NOMO-1 (cell line): Measurements from ENCODE around the gene DERL3.
"Not testable (repeated sequence)": the region's sequence is repeated elsewhere in the genome, so short reads cannot be mapped to it uniquely, and the experiment has no call there.

Experiments
- DNase-seq, 2 experiments: peaks; one replicate each; lab custom pipeline; 2025; ENCODE audit not compliant: unreplicated experiment in 2 of 2; lab: John Stamatoyannopoulos, UW

Gene DERL3

DNA sequence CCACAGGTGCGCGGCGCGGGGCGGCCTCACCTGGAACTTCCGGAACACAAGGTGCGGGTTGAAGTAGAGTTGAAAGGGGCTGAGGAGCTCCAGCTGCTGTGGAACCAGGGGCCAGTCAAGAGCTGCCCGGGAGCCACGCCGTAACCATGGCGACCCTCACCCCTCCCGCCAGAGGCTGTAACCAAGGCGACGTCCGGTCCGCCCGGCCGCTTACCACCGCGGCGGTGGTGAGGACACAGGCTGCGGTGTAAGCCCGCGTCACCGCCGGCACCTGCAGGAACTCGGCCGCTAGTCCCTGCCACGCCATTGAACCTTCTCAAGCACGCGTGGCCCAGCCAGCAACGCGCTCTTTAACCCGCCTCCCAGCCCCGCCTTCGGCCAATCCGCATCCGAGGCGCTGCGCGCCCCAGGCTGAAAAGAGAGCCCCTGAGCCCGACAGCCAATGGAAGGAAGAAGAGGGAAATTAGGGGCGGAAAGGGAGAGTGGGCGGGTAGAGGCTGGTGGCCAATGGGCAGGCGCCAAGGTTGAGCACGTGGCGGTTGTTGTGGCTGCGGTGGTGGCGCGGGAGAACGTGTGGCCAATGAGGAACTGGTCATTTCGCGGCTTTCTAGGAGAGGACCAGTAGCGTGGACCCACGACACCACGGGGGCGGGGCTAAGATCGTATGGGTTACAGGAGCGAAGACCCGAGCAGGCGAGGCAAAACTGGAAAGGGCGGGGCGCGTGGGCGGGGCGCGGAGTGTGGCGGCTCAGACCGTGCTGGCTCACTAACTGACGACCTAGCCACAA is at the start of gene DERL3:
Gene DERL3, minus strand, starts transcription at position 326 of the 788 bp plus-strand sequence. Its CDS starts 19 bp downstream, at position 307.
- peak; percentile 99 for DNase-seq

DNA sequence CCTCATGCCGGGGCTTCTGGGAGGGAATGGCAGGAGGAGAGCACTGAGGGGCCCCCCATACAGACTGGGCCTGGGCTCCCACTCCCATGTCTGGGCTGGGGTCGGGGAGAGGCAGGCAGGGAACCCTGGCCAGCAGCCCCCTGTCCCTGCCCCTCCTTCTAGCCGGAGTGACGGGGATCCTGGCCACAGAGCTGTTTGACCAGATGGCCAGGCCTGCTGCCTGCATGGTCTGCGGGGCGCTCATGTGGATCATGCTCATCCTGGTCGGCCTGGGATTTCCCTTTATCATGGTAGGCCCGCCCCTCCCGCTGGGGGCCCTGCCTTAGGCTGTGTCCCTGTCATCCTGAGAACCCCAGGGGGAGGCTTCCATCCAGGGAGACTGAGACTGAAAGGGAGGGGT is 45.3 kb upstream of the DERL3 start:
- no peak for DNase-seq

DNA sequence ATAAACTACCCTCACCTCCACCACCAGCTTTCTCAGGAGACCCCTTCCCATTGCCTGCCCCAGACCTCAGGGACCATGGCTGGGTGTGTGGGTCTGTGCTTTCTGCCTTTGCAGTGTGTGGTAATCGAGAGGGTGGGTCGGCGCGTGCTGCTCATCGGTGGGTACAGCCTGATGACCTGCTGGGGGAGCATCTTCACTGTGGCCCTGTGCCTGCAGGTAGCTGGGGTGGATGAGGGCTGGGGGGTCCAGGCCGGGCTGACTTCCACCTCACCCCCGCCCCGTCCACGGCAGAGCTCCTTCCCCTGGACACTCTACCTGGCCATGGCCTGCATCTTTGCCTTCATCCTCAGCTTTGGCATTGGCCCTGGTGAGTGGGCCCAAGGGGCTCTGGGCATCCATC is 44.9 kb upstream of the DERL3 start:
- DNase-seq, result no peak

DNA sequence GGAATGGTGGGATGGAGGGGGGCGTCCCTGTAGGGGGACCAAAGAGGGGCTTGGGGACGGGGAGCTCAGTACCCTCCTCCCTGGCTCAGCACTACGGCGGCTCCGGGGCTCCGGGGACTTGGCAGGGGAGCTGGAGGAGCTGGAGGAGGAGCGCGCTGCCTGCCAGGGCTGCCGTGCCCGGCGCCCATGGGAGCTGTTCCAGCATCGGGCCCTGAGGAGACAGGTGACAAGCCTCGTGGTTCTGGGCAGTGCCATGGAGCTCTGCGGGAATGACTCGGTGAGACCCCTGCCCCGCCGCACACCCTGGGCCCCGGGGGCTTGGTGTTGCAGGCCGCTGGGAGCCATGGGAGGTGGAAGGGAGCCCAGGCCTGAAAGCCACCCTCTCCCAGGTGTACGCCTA is 43.6 kb upstream of the DERL3 start:
- DNase-seq, result no peak

DNA sequence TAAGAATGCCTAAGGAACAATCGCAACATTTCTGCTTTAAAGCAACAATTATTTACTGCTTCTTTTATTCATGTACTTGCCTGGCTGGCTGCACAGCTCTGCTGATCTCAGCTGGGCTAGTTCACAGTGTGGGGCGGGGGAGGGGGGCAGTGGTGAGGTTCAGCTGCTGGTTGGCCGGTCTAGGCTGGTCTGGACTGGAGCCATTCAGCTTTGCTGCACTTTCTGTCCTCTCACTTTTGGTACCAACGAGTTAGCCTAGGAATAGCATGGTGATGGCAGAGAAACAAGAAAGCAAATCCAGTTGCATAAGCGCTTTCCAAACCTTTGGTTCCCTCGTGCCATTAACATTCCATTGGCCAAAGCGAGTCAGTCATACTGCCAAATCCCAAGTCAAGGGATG is 39.4 kb upstream of the DERL3 start:
- no peak for DNase-seq

DNA sequence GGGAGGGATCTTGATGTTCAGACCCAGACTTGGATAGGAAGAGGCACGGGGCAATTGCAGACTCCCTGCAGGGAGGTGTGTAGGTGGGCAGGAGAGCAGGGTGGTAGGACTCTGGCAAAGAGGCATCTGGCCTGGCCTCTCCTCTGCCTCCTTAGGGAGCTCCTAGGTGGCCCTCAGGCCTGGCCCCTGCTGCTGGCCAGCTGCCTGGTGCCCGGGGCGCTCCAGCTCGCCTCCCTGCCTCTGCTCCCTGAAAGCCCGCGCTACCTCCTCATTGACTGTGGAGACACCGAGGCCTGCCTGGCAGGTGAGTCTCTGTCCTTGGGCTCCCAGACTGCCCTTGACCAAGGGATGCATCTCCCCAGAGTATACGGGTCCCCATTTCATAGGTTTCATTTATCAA is 38.8 kb upstream of the DERL3 start:
- no peak for DNase-seq

DNA sequence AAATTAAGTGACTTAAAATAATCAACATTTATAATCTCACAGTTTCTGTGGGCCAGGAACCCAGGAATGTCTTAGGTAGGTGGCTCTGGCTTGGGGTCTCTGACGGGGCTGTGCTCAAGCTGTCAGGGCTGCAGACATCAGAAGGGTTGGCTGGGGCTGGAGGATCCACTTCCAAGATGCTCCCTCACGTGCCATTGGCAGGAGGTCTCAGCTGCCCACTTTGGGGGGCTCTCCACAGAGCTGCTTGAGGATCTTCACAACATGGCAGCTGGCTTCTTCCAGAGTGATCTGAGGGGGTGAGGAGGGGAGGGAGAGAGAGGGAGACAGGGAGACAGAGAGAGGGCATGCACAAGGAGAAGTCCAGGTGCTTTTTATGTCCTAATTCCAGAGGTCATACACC is 37.0 kb upstream of the DERL3 start:
- DNase-seq, result no peak

DNA sequence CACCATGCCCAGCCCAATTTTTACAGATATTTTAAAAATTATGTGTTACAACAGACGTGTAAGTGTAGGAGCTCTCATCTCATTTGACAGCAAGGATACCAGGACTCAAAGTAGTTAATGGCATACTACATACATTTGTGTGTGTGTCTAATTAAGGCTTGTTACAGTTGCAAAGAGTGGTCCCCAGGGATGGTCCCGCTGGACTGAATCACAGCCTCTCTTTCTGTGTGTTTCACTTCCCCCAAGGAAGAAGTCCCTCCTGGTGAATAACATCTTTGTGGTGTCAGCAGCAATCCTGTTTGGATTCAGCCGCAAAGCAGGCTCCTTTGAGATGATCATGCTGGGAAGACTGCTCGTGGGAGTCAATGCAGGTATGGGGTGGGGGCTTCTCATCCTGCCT is 36.1 kb upstream of the DERL3 start:
- no peak for DNase-seq

DNA sequence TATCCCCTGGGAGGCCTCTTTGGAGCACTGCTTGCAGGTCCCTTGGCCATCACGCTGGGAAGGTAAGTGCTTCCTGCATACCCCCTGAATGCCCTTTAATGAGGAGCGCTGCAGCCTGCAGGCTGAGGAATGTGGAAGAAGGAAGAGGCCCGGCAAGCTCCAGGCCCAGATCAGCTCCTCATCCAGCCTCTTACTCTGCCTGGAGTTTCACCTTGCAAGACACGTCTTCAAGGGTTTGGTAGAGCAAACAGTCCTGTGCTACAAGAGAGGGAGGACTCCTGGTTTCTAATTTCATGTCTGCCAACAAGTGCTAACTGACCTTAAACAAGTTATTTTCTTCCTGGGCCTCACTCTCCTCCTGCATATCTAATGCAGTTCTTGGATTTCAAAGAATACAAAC is 29.8 kb upstream of the DERL3 start:
- DNase-seq, result no peak

DNA sequence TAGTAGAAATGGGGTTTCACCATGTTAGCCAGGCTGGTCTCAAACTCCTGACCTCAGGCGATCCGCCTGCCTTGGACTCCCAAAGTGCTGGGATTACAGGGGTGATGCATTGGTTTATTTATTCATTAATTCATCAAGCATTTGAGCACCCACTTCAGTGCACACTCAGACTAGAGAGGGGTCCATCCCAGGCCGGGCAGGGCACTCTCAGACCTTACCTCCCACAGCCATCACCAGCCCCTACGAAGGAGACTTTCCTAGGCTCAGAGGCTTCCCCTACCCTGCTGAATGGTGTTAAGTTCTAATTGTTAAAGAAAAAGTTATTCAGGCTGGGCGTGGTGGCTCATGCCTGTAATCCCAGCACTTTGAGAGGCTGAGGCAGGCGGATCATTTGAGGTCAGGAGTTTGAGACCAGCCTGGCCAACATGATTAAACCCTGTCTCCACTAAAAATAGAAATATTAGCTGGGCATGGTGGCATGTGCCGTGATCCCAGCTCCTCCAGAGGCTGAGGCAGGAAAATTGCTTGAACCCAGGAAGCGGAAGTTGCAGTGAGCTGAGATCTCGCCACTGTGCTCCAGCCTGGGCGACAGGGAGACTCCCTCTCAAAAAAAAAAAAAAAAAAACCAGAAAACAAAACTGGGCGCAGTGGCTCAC is 25.8 kb upstream of the DERL3 start:
- DNase-seq, result not testable (repeated sequence)

DNA sequence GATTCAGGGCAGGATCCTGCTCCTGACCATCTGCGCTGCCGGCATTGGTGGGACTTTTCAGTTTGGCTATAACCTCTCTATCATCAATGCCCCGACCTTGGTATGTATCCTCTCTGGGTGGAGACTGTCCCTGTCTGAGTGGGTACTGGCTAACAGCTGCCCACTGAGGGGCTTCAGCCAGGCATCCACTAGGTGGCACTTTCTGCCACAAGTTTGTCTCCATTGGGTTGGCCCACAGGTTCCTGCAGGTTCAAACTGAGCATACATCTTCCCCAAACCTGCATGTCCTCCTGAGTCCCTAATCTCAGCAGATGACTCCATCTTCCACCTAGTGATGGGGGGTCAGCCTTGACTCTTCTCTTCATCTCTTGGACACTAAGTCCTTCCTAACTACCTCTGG is 23.3 kb upstream of the DERL3 start:
- peak; percentile 37 to 38 for DNase-seq

DNA sequence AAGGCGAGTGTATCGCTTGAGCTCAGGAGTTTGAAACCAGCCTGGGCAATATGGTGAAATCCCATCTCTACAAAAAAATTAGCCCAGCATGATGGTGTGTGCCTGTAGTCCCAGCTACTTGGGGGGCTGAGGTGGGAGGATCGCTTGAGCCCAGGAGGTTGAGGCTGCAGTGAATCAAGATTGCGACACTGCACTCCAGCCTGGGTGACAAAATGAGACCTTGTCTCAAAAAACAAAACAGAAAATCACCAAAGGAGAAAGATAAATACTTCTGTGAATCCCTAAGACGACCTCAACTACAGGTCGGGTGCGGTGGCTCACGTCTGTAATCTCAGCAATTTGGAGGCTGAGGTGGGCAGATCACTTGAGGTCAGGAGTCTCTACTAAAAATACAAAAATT is 21.4 kb upstream of the DERL3 start:
- DNase-seq, result not testable (repeated sequence)

DNA sequence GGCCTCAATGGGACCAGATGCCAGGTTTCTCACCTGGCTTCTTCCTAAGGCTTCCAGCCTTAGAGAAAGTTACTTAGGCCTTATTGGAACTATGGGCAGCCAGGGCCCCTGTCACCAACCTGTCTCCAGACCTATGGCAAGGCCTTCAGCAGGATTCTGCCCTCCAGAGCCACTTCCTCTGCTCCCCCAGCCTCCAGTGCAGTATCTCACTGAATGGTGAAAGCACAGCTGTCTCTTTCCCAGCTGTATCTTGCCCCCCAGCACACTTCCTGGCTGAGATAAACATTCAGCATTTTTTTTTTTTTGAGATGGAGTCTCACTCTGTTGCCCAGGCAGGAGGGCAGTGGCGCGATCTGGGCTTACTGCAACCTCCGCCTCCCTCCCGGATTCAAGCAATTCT is 20.4 kb upstream of the DERL3 start:
- no peak for DNase-seq

DNA sequence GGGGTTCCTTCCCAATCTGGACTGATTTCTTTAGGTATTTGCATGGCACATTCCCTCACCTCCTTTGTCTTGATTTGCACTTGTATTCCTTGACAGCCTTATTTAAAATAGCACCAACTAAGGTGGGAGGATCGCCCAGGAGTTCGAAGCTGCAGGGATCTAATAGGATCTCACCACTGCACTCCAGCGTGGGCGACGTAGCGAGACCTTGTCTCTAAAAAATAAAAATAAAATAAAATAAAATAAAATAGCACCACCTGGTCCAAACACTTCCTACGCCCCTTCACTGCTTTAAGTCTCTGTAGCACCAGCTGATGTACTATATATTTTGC is 19.6 kb upstream of the DERL3 start:
- no peak for DNase-seq

DNA sequence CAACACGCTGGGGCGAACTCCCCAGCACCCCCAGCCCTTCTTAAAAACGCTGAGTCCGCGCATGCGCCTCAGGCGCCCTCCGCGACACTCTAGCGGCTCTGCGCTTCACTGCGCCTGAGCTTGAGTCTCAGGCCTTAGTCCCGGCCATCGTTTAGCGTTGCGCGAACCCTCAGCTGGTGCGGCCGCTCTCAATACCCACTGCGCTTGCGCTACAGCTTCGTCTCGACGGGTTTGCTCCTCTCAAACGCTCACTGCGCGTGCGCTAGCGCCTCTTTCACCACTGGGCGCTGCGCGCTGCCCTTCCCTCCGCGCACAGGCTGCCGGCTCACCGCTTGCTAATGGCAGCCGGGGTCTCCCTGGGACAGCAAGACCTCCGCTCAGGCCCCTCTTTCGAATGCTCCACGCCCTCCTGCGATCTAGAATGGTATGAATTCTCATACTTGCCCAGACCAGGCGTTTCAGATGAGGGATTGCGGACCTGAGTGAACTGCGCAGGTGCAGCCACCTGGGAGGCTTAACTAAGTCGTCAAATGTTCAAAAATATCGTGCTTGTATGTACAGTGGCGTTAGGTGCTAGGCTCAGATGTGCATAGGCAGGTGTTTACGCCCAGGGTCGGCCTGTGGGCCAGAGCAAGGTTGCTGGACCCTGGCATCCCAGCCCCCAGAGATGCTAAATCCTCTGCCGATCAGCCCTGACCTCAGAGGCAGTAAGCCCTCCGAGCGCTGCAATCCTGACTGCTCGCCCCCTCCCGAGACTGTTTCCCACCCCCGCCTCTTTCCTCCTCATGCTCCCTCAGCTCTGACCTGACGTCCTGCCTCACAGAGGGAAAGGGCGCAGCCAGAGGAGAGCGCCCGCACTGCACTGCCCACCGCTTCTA is 19.0 kb upstream of the DERL3 start, which contains the start of gene SLC2A11:
Gene SLC2A11, plus strand, starts transcription at position 270 of the 878 bp plus-strand sequence. Its CDS starts 125 bp downstream, at position 395.
- DNase-seq, result peak; percentile 94 to 97

DNA sequence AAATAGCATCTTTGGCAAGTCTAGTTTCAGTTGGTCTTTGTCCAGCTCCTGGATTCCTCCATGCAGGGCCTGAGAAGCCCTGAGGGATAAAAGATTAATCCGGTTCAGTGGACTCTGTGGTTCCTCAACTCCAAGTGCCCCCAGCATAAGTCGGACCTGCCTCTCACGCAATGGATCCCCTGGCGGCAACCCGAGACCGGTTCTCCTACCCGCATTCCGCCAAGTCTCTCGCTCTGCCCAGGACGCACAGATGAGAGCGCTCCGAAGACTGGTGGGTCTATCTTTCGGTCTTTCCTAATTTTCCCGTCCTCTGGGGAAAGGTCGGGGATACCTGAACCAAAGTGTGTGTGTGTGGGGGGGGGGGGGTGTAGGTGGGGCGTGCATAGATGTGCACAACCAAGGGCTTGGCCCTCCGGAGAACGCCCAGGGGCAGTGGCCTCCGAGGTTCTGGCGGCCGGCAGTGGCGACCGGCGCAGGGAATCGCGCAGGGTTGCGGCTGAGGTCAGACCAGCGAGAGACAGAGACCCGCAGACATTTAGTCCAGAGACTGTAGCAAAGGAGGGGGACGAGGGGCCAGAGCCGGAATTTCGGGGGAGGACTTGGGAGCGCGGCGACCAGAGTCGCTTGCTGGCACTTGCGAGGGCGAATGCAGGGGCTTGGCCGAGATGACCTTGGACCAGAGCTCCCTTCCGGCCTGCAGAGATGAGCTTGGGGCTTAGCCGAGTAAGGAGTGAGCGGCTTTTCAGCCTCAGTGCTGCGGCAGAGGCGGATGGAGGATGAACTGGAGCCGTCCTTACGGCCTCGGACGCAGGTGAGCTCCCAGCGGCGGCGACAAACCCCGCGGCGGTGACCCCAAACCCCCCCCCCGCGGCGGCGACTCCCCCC is 18.2 kb upstream of the DERL3 start:
- DNase-seq, result no peak

DNA sequence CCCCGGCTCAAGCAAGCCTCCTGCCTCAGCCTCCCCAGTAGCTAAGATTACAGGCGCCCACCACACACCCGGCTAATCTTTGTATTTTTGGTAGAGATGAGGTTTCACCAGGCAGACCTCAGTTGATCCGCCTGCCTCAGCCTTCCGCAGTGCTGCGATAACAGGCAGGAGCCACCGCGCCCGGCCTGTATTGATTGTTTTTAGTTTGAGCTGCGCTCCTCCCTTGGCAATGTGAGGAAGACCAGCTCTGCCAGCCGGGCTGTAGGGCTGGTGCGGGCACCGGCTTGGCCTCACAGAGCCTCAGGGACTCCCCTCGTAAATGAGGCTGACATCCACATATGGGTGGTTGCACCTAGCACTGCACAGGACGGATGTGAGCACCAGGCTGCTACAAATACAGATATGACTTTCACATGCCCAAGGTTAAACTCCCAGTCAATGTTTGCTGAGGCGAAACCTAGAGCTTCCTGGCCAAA is 11.4 kb upstream of the DERL3 start:
- no peak for DNase-seq

DNA sequence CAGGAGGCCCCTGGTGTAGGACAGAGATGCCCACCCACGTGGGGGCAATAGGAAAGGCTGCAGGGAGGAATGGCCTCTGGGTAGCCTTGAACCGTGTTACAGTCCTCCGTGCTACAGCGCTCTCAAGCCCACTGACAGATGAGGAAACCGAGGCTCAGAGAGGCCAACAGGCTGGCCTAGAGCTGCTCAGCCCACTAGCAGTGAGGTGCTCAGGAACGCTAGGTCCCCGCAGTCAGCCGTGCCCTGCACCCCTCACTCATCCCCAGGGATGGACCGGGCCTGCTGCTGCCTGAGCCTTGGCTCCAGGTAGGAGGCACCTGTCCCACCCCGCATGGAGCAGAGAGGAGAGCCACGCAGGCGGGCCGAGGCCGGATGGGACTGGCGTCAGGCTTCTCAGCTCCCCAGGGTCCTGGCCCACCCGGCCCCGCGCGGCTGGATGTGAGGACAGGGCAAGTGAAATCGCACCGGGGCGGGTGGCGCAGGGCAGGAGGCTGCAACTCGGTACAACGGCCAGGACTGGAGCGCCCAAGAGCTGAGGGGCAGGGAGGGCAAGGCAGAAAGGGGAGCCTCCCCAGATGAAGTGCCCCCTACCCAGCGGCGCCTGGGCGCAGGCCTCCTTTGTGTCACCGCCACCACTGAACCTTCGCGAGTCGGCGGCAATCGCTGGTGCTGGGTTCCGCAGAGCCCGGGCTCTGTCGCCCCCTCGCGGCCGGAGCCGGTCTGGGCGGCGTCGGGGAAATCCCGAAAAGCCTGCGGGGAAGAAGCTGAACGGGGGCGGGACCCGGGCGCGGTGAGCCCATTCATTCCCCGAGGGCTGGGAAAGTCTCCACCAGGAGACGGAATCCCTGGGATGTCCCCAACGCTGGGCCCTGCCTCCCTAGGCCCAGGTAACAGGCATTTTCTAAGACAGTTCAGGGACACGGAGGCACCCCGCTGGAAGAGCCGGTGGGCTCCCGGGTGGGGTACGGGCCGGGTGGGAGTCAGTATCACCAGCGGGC is 10.5 kb upstream of the DERL3 start:
- peak; percentile 48 to 59 for DNase-seq
